ENCODE results near the gene FHOD3.

GRCh38 chr18:36399055-36399454 lies 101.5 kb downstream of the FHOD3 start:
- TF ChIP-seq TAF1 (IDR thresholded peaks at IDR 0.05; ENCODE audit: borderline replicate concordance, insufficient read depth, low read length) (no peak), POLR2AphosphoS5 (IDR thresholded peaks at IDR 0.05; ENCODE audit: low read depth, low read length) (no peak), REST (IDR thresholded peaks at IDR 0.05; ENCODE audit: insufficient read depth in 1 of 2, low read depth in 2 of 2, low read length in 2 of 2) (no peak), SIN3A (IDR thresholded peaks at IDR 0.05; ENCODE audit: borderline replicate concordance, insufficient read depth, low read length) (no peak), FOXP2 (optimal IDR thresholded peaks at IDR 0.05; ENCODE audit: borderline replicate concordance, extremely low read depth, extremely low read length, insufficient read depth) (no peak)

Data from PFSK-1 (cell line).